GM19240 (cell line): ENCODE data around the gene PPFIBP2.

Experiments
- DNase-seq: peaks from one replicate; pipeline ENCODE4 v3.0.0; 2011; ENCODE audit warnings: low spot score; ENCODE audit not compliant: insufficient read length

The PPFIBP2 gene

DNA sequence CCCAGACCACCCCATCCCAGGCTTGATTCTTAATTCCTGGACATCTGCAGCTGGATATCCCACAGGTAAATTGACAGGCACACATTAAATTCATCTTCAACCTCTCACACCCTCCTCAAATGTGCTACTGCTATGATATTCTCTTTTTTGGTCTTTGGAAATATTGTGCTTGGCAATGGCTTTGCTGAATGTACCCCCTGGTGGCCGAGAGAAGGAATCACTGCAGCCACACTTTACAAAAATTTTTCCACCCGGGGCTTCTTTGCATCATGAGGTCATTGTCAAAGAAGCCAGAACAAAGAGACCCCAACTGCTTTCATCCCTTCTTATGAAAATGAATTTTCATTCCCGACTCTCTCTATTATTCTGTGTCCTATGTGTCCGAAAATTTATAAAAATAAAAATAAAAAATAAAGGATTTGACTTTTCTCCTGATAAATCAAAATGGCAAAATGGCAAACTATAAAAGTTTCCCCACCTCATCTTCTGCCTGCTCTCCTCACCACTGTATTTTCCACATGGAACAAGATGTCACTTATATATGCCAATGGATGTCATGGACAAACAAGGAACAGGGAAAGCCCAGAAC is 174.5 kb downstream of the PPFIBP2 start:
- DNase-seq = no peak

DNA sequence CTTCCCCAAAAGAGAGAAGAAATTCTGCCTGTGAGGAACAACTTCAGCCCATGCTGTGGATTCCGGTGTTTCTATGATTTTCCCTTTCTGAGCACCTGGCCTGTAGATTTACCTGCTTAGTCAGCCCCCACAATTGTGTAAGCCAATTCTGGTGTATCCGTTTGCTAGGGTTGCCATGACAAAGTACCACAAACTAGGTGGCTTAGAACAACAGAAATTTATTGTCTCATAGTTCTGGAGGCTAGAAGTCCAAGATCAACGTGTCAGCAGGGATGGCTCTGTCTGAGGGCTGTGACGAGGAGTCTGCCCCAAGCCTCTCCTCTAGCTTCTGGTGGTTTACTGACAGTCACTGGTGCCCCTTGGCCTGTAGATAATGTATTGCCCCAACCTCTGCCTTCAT is 175.4 kb downstream of the PPFIBP2 start:
- no peak for DNase-seq

DNA sequence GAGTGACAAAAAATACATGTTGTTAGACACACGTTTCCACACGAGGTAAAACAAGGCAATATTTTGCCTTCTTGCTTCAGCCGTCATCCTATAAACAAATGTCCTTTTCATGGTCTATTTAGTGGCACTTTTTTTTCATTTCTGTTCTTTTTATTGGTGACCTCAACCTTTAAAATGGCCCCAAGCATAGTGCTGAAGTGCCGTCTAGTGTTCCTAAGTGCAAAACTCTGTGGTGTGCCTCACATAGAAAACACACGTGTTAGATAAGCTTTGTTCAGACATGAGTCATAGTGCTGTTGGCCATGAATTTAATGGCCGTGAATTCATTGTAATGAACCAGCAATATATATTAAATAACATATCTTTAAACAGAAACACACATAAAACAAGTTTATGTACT is 176.8 kb downstream of the PPFIBP2 start:
- DNase-seq = no peak

GRCh38 chr11:7691759-7692350 is 178.1 kb downstream of the PPFIBP2 start:
- no peak for DNase-seq

- DNase-seq = no peak
Measured at GRCh38 chr11:7692426-7692825, 178.6 kb downstream of the PPFIBP2 start.

DNA sequence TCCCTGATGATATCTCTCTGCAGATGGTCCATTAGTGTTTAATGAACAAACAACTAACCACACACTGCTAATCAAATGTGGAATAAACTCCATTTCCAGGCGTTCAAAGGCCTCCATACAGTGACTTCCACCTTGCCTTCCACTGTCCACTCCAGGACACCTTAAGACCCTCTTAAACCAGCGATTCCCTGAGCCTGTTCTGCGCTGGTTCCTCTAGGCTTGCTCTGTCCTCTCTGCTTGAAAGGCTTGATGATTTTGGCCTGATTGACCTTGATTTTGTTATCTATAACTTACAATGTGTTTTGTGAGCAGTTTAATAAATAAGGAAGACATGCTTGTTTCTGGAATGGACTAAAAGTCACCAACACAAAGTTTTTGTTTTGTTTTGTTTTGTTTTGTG is 180.4 kb downstream of the PPFIBP2 start:
- DNase-seq = no peak

- DNase-seq = no peak
Measured at GRCh38 chr11:7696424-7696823, 182.6 kb downstream of the PPFIBP2 start.
